DMS 273 (cell line): ENCODE data around the gene SBF1.

ENCODE experiments used
- DNase-seq: peaks from one replicate; lab custom pipeline; 2025; ENCODE audit not compliant: unreplicated experiment; lab: John Stamatoyannopoulos, UW

SBF1 gene

GRCh38 chr22:50485221-50486131 is 10.6 kb upstream of the SBF1 start:
- peak; percentile 55 for DNase-seq

GRCh38 chr22:50483977-50484853 is 9.4 kb upstream of the SBF1 start:
- no peak for DNase-seq

GRCh38 chr22:50483556-50483955 is 8.7 kb upstream of the SBF1 start:
- no peak for DNase-seq

GRCh38 chr22:50483106-50483505 is 8.3 kb upstream of the SBF1 start:
- DNase-seq, result peak; percentile 65

DNA sequence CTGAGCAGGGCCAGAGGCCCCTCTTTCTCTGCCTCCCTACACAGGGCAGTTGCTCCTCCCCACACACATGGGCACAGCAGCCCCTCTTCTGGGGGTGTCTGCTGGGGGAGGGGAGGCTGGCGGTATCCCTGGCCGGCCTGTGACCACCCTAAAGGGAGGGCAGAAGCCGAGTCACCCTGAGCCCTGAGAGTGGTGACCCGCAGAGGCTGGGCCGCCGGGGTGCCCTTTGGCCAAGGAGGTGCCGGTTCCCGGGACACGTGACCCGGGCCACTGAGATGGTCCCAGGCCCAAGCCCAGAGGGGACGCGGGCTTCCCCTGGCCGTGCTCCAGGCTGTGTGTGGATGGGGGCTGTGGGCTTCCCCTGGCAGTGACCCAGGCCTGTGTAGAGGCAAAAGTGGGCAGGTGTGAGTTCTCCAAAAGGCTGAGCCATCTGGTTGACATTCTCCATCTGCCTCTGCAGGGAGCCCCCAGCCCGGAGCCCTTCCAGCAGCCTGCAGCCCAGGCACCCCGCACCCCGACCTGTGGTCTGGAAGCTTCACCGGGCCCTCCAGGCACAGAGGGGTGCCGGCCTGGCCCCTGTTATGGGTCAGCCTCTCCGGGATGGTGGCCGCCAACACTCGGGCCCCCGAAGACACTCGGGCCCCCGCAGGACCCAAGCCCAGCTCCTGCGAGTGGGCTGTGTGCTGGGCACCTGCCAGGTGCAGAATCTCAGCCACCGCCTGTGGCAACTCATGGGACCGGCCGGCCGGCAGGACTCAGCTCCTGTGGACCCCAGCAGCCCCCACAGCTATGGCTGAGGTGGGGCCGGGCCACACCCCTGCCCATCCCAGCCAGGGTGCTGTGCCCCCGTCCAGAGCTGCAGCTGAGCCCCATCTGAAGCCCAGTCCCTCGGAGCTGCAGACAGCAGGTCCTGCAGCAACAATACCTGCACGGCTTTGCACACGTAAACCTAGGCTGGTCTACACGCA is 7.6 kb upstream of the SBF1 start:
- DNase-seq, result peak; percentile 77

DNA sequence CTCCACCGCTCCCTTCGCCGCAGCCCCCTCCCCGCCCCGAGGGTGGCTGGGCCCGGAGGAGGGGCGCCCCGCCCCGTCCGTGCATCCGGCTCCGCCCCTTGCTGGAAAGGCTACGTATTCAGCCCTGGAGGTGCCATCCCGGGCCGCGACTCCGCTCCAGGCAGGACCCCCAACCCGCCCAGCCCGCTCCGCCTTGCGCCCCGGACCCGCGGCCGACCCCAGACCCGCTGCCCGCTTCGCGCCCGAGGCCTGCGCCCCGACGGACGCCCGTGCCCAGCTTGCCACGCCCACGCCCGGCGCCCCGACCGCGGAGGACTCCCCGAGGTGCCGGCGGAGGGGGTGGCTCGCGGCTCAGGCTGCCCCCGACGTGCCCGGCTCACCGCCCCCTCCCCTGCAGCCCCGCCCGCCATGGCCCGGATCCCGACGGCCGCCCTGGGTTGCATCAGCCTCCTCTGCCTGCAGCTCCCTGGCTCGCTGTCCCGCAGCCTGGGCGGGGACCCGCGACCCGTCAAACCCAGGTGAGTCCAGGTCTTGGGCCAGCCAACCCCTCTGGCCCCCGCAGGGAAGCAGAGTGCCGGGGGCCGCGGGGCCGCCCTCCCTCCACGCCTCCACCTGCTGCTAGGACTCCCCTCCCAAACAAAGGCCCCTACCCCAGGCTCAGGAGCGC is 6.7 kb upstream of the SBF1 start, which contains the start of gene ADM2:
Gene ADM2 (plus strand): TSS at position 104 of the 667 bp plus-strand sequence. CDS start 305 bp downstream, at position 409.
- no peak for DNase-seq

- no peak for DNase-seq
These were observed 6.2 kb upstream of the SBF1 start for GRCh38 chr22:50481045-50481439.

DNA sequence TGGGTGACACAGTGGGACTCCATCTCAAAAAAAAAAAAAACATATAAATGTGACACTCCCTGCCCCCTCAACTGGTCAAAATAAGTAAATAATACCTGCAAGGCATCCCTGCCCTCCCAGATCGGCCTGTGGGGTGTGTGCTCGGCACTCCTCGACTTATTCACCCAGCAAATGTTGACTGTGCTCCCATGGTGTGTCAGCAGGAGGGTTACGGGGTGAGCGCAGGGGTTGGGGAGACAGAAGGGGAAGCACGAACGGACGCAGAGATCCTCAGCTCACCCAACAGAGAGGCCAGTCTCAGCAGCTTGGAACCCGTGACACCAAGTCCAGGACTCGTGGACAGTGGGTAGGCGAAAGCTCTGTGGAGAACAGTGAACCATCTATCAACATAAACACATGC is 4.9 kb upstream of the SBF1 start:
- no peak for DNase-seq

GRCh38 chr22:50477923-50478322 is 3.1 kb upstream of the SBF1 start:
- DNase-seq, result no peak

DNA sequence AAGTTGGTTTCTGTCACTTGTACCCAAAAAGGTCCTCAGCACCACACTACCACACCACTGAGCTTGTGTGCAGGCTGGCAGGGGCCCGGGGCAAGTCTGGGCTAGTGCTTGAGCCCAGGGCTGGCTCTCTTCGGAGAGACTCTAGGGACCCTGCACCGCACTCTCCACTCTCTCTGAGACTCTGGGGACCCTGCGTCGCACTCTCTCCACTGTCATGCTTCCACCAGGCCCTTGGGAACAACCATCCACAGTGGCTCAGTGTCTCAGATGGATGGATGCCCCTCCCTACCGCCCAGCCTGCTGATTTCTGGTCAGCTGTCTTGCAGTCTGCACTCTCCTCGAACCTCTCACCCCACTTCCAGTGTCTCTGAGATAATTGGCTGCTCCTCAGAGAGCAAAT is 2.0 kb upstream of the SBF1 start:
- no peak for DNase-seq

DNA sequence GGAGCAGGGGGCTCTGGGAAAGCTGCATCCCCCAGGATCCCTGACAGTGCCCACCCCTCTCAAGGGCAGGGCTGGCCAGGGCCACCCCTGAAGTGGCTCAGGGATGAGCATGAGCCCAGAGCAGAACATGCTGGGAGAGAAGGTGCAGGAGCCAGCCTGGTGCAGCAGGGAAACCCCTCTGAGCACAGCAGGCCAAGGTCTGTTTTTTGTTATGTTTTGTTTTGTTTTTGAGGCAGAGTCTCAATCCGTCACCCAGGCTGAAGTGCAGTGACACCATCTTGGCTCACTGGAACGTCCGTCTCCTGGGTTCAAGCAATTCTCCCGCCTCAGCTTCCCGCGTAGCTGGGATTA is 792 bp upstream of the SBF1 start:
- DNase-seq, result no peak

DNA sequence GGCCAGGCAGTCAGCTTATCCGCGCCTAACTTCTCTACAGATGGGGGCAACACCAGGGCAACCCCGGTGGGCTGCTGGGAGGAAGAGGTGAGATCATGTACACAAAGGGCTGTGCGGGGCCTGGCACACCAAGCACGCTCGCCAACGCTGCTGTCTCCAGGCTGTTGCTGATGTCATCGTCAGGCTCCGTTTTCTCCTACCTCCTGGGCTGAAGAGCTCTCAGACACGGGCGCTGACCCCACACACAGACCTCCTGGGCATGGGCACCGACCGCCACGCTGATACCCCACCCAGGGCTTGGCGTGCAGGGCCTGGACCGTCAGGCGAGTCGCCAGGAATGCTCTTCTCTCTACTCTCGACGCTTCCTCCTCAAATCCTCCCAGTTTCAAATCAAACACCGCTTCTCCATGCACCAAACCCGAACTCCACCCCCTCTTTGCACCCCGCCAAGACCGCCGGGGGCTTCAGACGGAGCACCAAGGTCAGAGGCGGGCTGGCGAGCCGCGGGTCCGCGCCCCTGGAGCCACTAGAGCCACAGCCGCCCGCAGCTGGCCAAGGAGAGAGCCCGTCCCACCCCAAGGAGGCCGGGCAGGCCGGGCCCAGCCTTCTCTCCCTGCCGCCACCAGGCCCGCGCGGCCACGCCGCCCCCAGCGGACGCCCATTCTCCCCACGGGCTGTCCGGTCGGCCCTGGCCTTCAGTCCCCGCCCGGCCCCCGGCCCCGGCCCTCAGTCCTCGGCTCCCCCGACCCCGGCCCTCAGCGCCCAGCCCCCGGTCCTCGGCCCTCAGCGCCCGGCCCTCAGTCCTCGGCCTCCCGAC is 772 bp downstream of the SBF1 start:
- DNase-seq, result peak; percentile 36

- DNase-seq, result peak; percentile 41
These were observed 1.7 kb downstream of the SBF1 start for GRCh38 chr22:50473088-50473487.

GRCh38 chr22:50471962-50472361 is 2.9 kb downstream of the SBF1 start:
- DNase-seq, result no peak

DNA sequence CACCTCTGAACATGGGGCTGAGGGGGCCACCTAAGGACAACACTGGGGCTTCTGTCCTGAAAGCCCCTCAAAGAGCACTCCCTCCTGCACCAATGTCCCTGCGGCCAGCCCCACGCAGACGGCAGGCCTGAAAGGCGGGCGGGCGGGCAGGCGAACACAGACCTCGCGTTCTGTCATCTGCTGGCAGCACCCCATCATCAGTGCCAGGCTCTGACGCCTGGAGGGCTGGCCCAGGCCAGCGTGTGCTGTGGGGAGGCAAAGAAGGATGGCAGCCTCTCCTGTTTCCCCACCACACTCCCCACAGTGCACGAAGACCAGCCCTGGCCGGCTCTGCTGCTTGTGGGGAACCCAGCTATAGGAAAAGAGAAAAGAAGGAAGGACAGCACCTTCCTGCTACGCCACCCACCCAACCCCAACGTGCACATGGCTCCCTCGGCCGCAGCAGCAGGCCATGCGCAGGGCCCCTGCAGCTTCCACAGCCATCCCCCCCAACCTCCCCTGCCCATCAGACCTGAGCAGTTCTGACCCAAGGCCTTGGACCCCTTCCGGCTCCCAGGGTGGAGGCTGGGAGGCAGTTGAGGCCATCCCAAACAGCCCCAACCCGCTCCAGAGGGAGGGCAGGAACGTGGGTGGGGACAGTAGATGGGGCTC is 3.5 kb downstream of the SBF1 start:
- DNase-seq, result no peak

GRCh38 chr22:50470491-50470890 is 4.3 kb downstream of the SBF1 start:
- no peak for DNase-seq

GRCh38 chr22:50469377-50470305 is 5.2 kb downstream of the SBF1 start:
- peak; percentile 97 for DNase-seq

DNA sequence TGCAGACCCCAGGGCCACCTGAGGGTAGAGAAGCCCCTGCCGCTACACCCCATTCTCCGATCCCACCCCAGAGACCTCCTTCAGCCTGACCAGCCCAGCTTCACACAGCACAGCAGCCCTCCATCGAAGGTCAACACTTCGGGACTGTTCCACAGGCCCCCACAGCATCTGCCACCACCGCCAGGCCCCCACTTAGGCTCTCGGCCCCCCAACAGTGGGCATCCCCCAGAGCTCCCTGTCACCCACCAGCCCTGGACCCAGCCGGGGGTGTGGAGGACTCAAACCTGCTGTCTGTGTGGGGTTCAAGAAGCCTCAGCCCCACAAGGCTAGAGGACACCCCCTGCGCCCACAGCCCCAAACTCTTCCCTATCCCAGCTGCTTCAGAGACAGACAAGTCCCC is 6.2 kb downstream of the SBF1 start:
- DNase-seq, result no peak
